IMR-90 (cell line): Measurements from ENCODE around the gene SHROOM4. TPM values are rescaled to one million over a fixed set of nuclear protein-coding genes. Genes with fewer than 3 reads are reported as not detected.

Source experiments
- ATAC-seq: fragments of 200-7000 bp; cut with Tn5 transposase; 2 replicates; pipeline ENCODE4 v1.9.1; 2020; ENCODE audit warnings: low read depth, mild to moderate bottlenecking, moderate library complexity
- BruUV-seq: library from RNA; stranded (reverse); fragments of 400-500 nt; replicated peaks from 2 replicates; lab custom pipeline; 2021; lab: Mats Ljungman, UMichigan
- CTCF ChIA-PET: fragments of 300-600 bp; formaldehyde crosslinking; extraction: SDS; loops from one replicate; lab custom pipeline; 2021; ENCODE audit warnings: antibody characterized with exemption; lab: Yijun Ruan, JAX
- POLR2A ChIA-PET: fragments of 300-600 bp; sonication (Branson Sonifier 250); formaldehyde crosslinking; loops from one replicate; lab custom pipeline; 2022; ENCODE audit warnings: antibody characterized with exemption; ENCODE audit not compliant: unreplicated experiment; lab: Charles Lee
- DNase-seq: peaks from one replicate; pipeline ENCODE4 v3.0.0; 2013
- H2AFZ ChIP-seq: replicated peaks from 2 replicates; pipeline ENCODE3; 2013; ENCODE audit warnings: low read length, mild to moderate bottlenecking; ENCODE audit not compliant: poor library complexity
- H2AK5ac ChIP-seq: 2 replicates; pipeline ENCODE4 v1.6.1; 2013; ENCODE audit warnings: low read depth, low read length, inconsistent platforms
- H2AK9ac ChIP-seq: replicated peaks from 2 replicates; pipeline ENCODE3; 2013; ENCODE audit warnings: mild to moderate bottlenecking, low read depth, low read length, moderate library complexity; ENCODE audit not compliant: poor library complexity
- H2BK120ac ChIP-seq: 2 replicates; pipeline ENCODE4 v1.6.1; 2013; ENCODE audit warnings: low read depth, low read length, inconsistent platforms
- H2BK15ac ChIP-seq: 3 replicates; pipeline ENCODE4 v1.6.1; 2013; ENCODE audit warnings: low read depth, low read length, inconsistent platforms
- H2BK20ac ChIP-seq: 2 replicates; pipeline ENCODE4 v1.6.1; 2013; ENCODE audit warnings: low read depth, mild to moderate bottlenecking, inconsistent platforms, low read length, moderate library complexity
- H2BK5ac ChIP-seq: 2 replicates; pipeline ENCODE4 v1.6.1; 2013; ENCODE audit warnings: mild to moderate bottlenecking, low read depth, low read length, inconsistent platforms; ENCODE audit not compliant: poor library complexity, severe bottlenecking
- H3K14ac ChIP-seq: replicated peaks from 2 replicates; pipeline ENCODE4 v1.6.1; 2013; ENCODE audit warnings: low read depth, low read length, inconsistent platforms
- H3K18ac ChIP-seq: 2 replicates; pipeline ENCODE4 v1.6.1; 2013; ENCODE audit warnings: low read depth, low read length, control low read depth
- H3K23ac ChIP-seq: 2 replicates; pipeline ENCODE4 v1.6.1; 2013; ENCODE audit warnings: low read depth, low read length, inconsistent platforms
- H3K27ac ChIP-seq: 2 replicates; pipeline ENCODE4 v1.5.1; 2013; ENCODE audit warnings: mild to moderate bottlenecking, control low read depth, low read length; ENCODE audit not compliant: insufficient read depth
- H3K27me3 ChIP-seq: 2 replicates; pipeline ENCODE4 v1.6.1; 2013; ENCODE audit warnings: low read length; ENCODE audit not compliant: control insufficient read depth, insufficient read depth
- H3K36me3 ChIP-seq: 2 replicates; pipeline ENCODE4 v1.6.1; 2013; ENCODE audit warnings: low read length, mixed read lengths; ENCODE audit not compliant: control insufficient read depth, insufficient read depth
- H3K4ac ChIP-seq: 2 replicates; pipeline ENCODE4 v1.6.1; 2013; ENCODE audit warnings: low read depth, low read length, inconsistent platforms
- H3K4me1 ChIP-seq: 2 replicates; pipeline ENCODE4 v1.6.1; 2013; ENCODE audit warnings: low read length, mixed read lengths; ENCODE audit not compliant: control insufficient read depth, insufficient read depth
- H3K4me2 ChIP-seq: 2 replicates; pipeline ENCODE4 v1.6.1; 2013; ENCODE audit warnings: low read depth, mild to moderate bottlenecking, control low read depth, low read length, moderate library complexity
- H3K4me3 ChIP-seq: 2 replicates; pipeline ENCODE4 v1.5.1; 2013; ENCODE audit warnings: low read depth, mild to moderate bottlenecking, control low read depth, low read length, moderate library complexity; ENCODE audit not compliant: insufficient read depth
- H3K56ac ChIP-seq: 2 replicates; pipeline ENCODE4 v1.6.1; 2013; ENCODE audit warnings: low read length, inconsistent platforms; ENCODE audit not compliant: insufficient read depth; ENCODE audit errors: extremely low read depth
- H3K79me1 ChIP-seq, 2 experiments: 2 replicates each; pipeline ENCODE4 v1.6.1; 2013; ENCODE audit warnings: low read length in 2 of 2, inconsistent platforms in 1 of 2, low read depth in 1 of 2
- H3K9ac ChIP-seq: 2 replicates; pipeline ENCODE4 v1.6.1; 2013; ENCODE audit warnings: low read depth, low read length, control low read depth
- H3K9me1 ChIP-seq: 2 replicates; pipeline ENCODE4 v1.6.1; 2013; ENCODE audit warnings: low read length, inconsistent platforms; ENCODE audit not compliant: insufficient read depth
- H3K9me3 ChIP-seq: 2 replicates; pipeline ENCODE4 v1.6.1; 2013; ENCODE audit warnings: low read length; ENCODE audit not compliant: control insufficient read depth, insufficient read depth
- H4K20me1 ChIP-seq: 2 replicates; pipeline ENCODE4 v1.6.1; 2013; ENCODE audit warnings: low read length, inconsistent platforms; ENCODE audit not compliant: insufficient read depth
- H4K5ac ChIP-seq: 2 replicates; pipeline ENCODE4 v1.6.1; 2013; ENCODE audit warnings: mild to moderate bottlenecking, low read depth, low read length, control low read depth
- H4K8ac ChIP-seq, 2 experiments: 2 replicates each; pipeline ENCODE4 v1.6.1; 2013; ENCODE audit warnings: low read depth in 2 of 2, low read length in 2 of 2, control low read depth in 1 of 2, inconsistent platforms in 1 of 2
- H4K91ac ChIP-seq: 2 replicates; pipeline ENCODE4 v1.6.1; 2013; ENCODE audit warnings: low read depth, low read length, inconsistent platforms; ENCODE audit not compliant: insufficient read depth
- CEBPB ChIP-seq: IDR thresholded peaks from 2 replicates; pipeline ENCODE4 v1.6.1; 2012; ENCODE audit warnings: low read depth, low read length, improper control_type of control experiment
- CTCF ChIP-seq: conservative IDR thresholded peaks from 2 replicates; pipeline ENCODE4 v1.5.1; 2012; ENCODE audit warnings: mild to moderate bottlenecking, low read depth, low read length, improper control_type of control experiment
- ELK1 ChIP-seq: fragments of 150-350 bp; IDR thresholded peaks from 2 replicates; pipeline ENCODE4 v1.6.1; 2016; ENCODE audit warnings: low read depth, mild to moderate bottlenecking, low read length, moderate library complexity, borderline replicate concordance
- MAFK ChIP-seq: IDR thresholded peaks from 2 replicates; pipeline ENCODE4 v1.6.1; 2012; ENCODE audit warnings: low read depth, low read length, improper control_type of control experiment
- SMC3 ChIP-seq: fragments of 150-350 bp; IDR thresholded peaks from 2 replicates; pipeline ENCODE4 v1.6.1; 2016; ENCODE audit warnings: low read depth, mild to moderate bottlenecking, antibody characterized with exemption, low read length, moderate library complexity
- WGBS, 2 experiments: methylation state at CpG; one replicate each; pipeline versions ENCODE4 v1.1.5 to v1.1.7; 2013; ENCODE audit warnings: missing lambda C conversion rate in 2 of 2; ENCODE audit not compliant: insufficient read length in 1 of 2; ENCODE audit errors: extremely low coverage in 2 of 2; 5-methylcytosine and 5-hydroxymethylcytosine counted together
- dilution Hi-C: fragments of 300-500 bp; cut with HindIII; formaldehyde crosslinking; loops from one replicate; pipeline ENCODE4 v1.14.3; 2018; ENCODE audit warnings: low sequenced_read_pairs; ENCODE audit not compliant: unreplicated experiment
- in situ Hi-C: fragments of 300-500 bp; cut with MboI; formaldehyde crosslinking; loops from 3 replicates; pipeline ENCODE4 v1.14.3; 2019; ENCODE audit warnings: low sequenced_read_pairs, inconsistent platforms, mixed read lengths
- intact Hi-C: fragments of 100-400 bp; cut with micrococcal nuclease; formaldehyde crosslinking; loops from 2 replicates; pipeline ENCODE4 v1.10.0; 2022
- polyA plus RNA-seq, 3 experiments: library from polyadenylated mRNA; depleted of rRNA; stranded (reverse); fragments of >200 nt; gene quantifications; 2 replicates each; pipeline ENCODE4 v1.2.3, GENCODE V29; 2012; ENCODE audit warnings: low replicate concordance in 1 of 3
- total RNA-seq: library from RNA; depleted of rRNA; stranded (reverse); fragments of >200 nt; gene quantifications from 2 replicates; pipeline ENCODE4 v1.2.3, GENCODE V29; 2012

SHROOM4 gene
- total and polyA plus RNA-seq, 2 of the 4 experiments (the other 2 are of a cell fraction): 1.0 to 2.2 TPM

- no peaks in the 10 kb centered on the region for H3K79me1 ChIP-seq
- H2AK9ac ChIP-seq: no peak overlapping the region
- no peak overlapping the region for H3K56ac ChIP-seq
- ChIA-PET CTCF (no interaction called here), POLR2A (no interaction called here)
- H4K20me1 ChIP-seq: no peaks in the 10 kb centered on the region
- no peak overlapping the region for H2BK120ac ChIP-seq
- H3K9me1 ChIP-seq: peaks cover 2% of the 10 kb centered on the region; the same call in 1 of the 2 replicates
- H3K4me1 ChIP-seq: peaks cover 12% of the 10 kb centered on the region
- in situ Hi-C loops (no loop called here), dilution Hi-C loops (no loop called here), intact Hi-C loops (no loop called here)
- WGBS, 2 experiments: no CpG with 5 or more reads among the region's 2 CpGs
- no peak overlapping the region for H4K5ac ChIP-seq
- H3K9me3 ChIP-seq: no peaks in the 10 kb centered on the region
- H3K27me3 ChIP-seq: peaks cover 2% of the 10 kb centered on the region; the same call in 1 of the 2 replicates
- DNase-seq (no peak), ATAC-seq (no peak)
- H4K8ac ChIP-seq: no peak overlapping the region
- H3K23ac ChIP-seq: no peak overlapping the region
- H3K14ac ChIP-seq: no peak overlapping the region
- H2AK5ac ChIP-seq: no peak overlapping the region
- H3K18ac ChIP-seq: peak overlapping the region; percentile 23; the same call in 1 of the 2 replicates
- 0 out of 2 replicates have a peak overlapping the region, but pooled peaks have one; percentile 59 for H3K4me2 ChIP-seq
- no peak overlapping the region; the same call in 1 of the 2 replicates for H3K4ac ChIP-seq
- no peak overlapping the region for H2BK20ac ChIP-seq
- no peak overlapping the region for H2BK15ac ChIP-seq
- H3K9ac ChIP-seq: no peak overlapping the region
- H3K27ac ChIP-seq: no peak overlapping the region
- H2AFZ ChIP-seq: no peak overlapping the region
- no peaks in the 10 kb centered on the region for H3K36me3 ChIP-seq
- no peak overlapping the region for H4K91ac ChIP-seq
- H2BK5ac ChIP-seq: peak overlapping the region; percentile 17
- H3K4me3 ChIP-seq: no peak overlapping the region
- BruUV-seq: no TSS peak
- no peak for TF ChIP-seq ELK1
- TF ChIP-seq MAFK: peak; percentile 60
- no peak for TF ChIP-seq CEBPB
- no peak for TF ChIP-seq CTCF
- no peak for TF ChIP-seq SMC3
These were observed 94.4 kb downstream of the SHROOM4 start for GRCh38 chrX:50719614-50720013.
